ENCODE results near the gene GPSM1.

The GPSM1 gene

GRCh38 chr9:136363949-136364748 lies 36.8 kb downstream of the GPSM1 start:
- no peak for DNase-seq

GRCh38 chr9:136364942-136365774 lies 37.8 kb downstream of the GPSM1 start:
- no peak for DNase-seq

- DNase-seq: no peak
Observed at GRCh38 chr9:136365775-136366222, 38.5 kb downstream of the GPSM1 start.

GRCh38 chr9:136366826-136367225 lies 39.5 kb downstream of the GPSM1 start:
- DNase-seq: no peak

- no peak for DNase-seq
Observed at GRCh38 chr9:136367296-136368145, 40.2 kb downstream of the GPSM1 start.

- no peak for DNase-seq
Observed at GRCh38 chr9:136368190-136368589, 40.9 kb downstream of the GPSM1 start.

GRCh38 chr9:136370037-136370436 lies 42.7 kb downstream of the GPSM1 start:
- no peak for DNase-seq

- no peak for DNase-seq
Observed at GRCh38 chr9:136370687-136371532, 43.6 kb downstream of the GPSM1 start.

- no peak for DNase-seq
Observed at GRCh38 chr9:136371533-136371880, 44.2 kb downstream of the GPSM1 start.

- DNase-seq: no peak
Observed at GRCh38 chr9:136372006-136372405, 44.7 kb downstream of the GPSM1 start.

GRCh38 chr9:136372561-136373299 lies 45.4 kb downstream of the GPSM1 start:
- no peak for DNase-seq

GRCh38 chr9:136373300-136374182 lies 46.2 kb downstream of the GPSM1 start, which contains the start of gene CARD9:
Gene CARD9, minus strand, starts transcription at chr9:136373669. Its CDS starts 1,591 bp downstream, at chr9:136372078.
- no peak for DNase-seq

- DNase-seq: no peak
Observed at GRCh38 chr9:136374183-136374575, 46.8 kb downstream of the GPSM1 start.

GRCh38 chr9:136375096-136375495 lies 47.8 kb downstream of the GPSM1 start:
- no peak for DNase-seq

GRCh38 chr9:136376457-136376856 lies 49.1 kb downstream of the GPSM1 start:
- no peak for DNase-seq

- DNase-seq: no peak
Observed at GRCh38 chr9:136377341-136378169, 50.2 kb downstream of the GPSM1 start.

- DNase-seq: no peak
Observed at GRCh38 chr9:136378170-136379002, 51.0 kb downstream of the GPSM1 start.

- no peak for DNase-seq
Observed at GRCh38 chr9:136379003-136379287, 51.6 kb downstream of the GPSM1 start.

- no peak for DNase-seq
Observed at GRCh38 chr9:136379401-136379800, 52.1 kb downstream of the GPSM1 start.

Data from activated CD4-positive, alpha-beta T cell treated with anti-CD3 and anti-CD28 coated beads, Interleukin-10, Interleukin-2, amounts not matched to agents 100 ng/mL and 50 ng/mL, durations not matched to agents 16 hours and 8 hours (primary cell).